IPS DF 6.9 (cell line): ENCODE data around the gene TRIM34.

Experiments
- DNase-seq: peaks from one replicate; pipeline ENCODE4 v3.0.0-alpha.2; 2013; ENCODE audit warnings: low read depth, low spot score
- H3K27ac ChIP-seq: one replicate; pipeline ENCODE4 v1.5.1; 2013; ENCODE audit warnings: low read length, control low read depth
- H3K27me3 ChIP-seq: 2 replicates; pipeline ENCODE4 v1.6.1; 2013; ENCODE audit warnings: mild to moderate bottlenecking, low read length; ENCODE audit not compliant: control insufficient read depth, insufficient read depth
- H3K36me3 ChIP-seq: 2 replicates; pipeline ENCODE4 v1.6.1; 2013; ENCODE audit warnings: low read length; ENCODE audit not compliant: control insufficient read depth, insufficient read depth
- H3K4me1 ChIP-seq: 2 replicates; pipeline ENCODE4 v1.6.1; 2013; ENCODE audit warnings: low read length; ENCODE audit not compliant: control insufficient read depth, insufficient read depth
- H3K4me3 ChIP-seq: 2 replicates; pipeline ENCODE4 v1.5.1; 2013; ENCODE audit warnings: mild to moderate bottlenecking, low read length
- H3K9me3 ChIP-seq: 2 replicates; pipeline ENCODE4 v1.6.1; 2013; ENCODE audit warnings: low read length, inconsistent platforms; ENCODE audit not compliant: control insufficient read depth, insufficient read depth
- WGBS: extraction: QIAGEN DNeasy Blood & Tissue Kit; methylation state at CpG from one replicate; pipeline ENCODE4 v1.1.7; 2013; ENCODE audit warnings: mixed read lengths, missing lambda C conversion rate; ENCODE audit not compliant: insufficient read length, insufficient coverage; 5-methylcytosine and 5-hydroxymethylcytosine counted together

TRIM34 gene

GRCh38 chr11:5620651-5621521 is 3.9 kb upstream of the TRIM34 start:
- WGBS = no CpG with 5 or more reads among the region's 3 CpGs
- no peak overlapping the region for H3K27ac ChIP-seq

GRCh38 chr11:5621580-5621979 is 3.2 kb upstream of the TRIM34 start:
- no peak overlapping the region for H3K4me3 ChIP-seq
- H3K27ac ChIP-seq = no peak overlapping the region
- no peaks in the 10 kb centered on the region for H3K27me3 ChIP-seq

More at GRCh38 chr11:5620651-5621521, 3.9 kb upstream of the TRIM34 start:
- Histone ChIP-seq H3K9me3 (no peaks in the 10 kb centered on the region), H3K27me3 (no peaks in the 10 kb centered on the region), H3K4me3 (no peak overlapping the region), H3K4me1 (peaks cover 3% of the 10 kb centered on the region; the same call in 1 of the 2 replicates), H3K36me3 (no peaks in the 10 kb centered on the region)
- DNase-seq = no peak

GRCh38 chr11:5622802-5623201 is 2.0 kb upstream of the TRIM34 start:
- Histone ChIP-seq H3K4me3 (no peak overlapping the region), H3K9me3 (no peaks in the 10 kb centered on the region), H3K36me3 (no peaks in the 10 kb centered on the region), H3K4me1 (peaks cover 3% of the 10 kb centered on the region; the same call in 1 of the 2 replicates), H3K27me3 (no peaks in the 10 kb centered on the region), H3K27ac (no peak overlapping the region)
- no peak for DNase-seq
- WGBS = no CpG with 5 or more reads among the region's 3 CpGs

More at GRCh38 chr11:5621580-5621979, 3.2 kb upstream of the TRIM34 start:
- peaks cover 3% of the 10 kb centered on the region; the same call in 1 of the 2 replicates for H3K4me1 ChIP-seq
- no peaks in the 10 kb centered on the region for H3K9me3 ChIP-seq
- no peaks in the 10 kb centered on the region for H3K36me3 ChIP-seq
- no peak for DNase-seq

- H3K4me3 ChIP-seq = no peak overlapping the region
- no CpG with 5 or more reads among the region's 4 CpGs for WGBS
These were observed 480 bp downstream of the TRIM34 start for GRCh38 chr11:5625281-5625680.

GRCh38 chr11:5626196-5626595 is 1.4 kb downstream of the TRIM34 start:
- WGBS = 100% methylated on average over 1 of the region's 5 CpGs
- Histone ChIP-seq H3K36me3 (no peaks in the 10 kb centered on the region), H3K27ac (no peak overlapping the region), H3K4me1 (peaks cover 3% of the 10 kb centered on the region; the same call in 1 of the 2 replicates), H3K9me3 (no peaks in the 10 kb centered on the region), H3K4me3 (no peak overlapping the region), H3K27me3 (no peaks in the 10 kb centered on the region)
- DNase-seq = no peak

More at GRCh38 chr11:5625281-5625680, 480 bp downstream of the TRIM34 start:
- Histone ChIP-seq H3K4me1 (peaks cover 3% of the 10 kb centered on the region; the same call in 1 of the 2 replicates), H3K9me3 (no peaks in the 10 kb centered on the region), H3K27ac (no peak overlapping the region), H3K36me3 (no peaks in the 10 kb centered on the region), H3K27me3 (no peaks in the 10 kb centered on the region)
- no peak for DNase-seq

GRCh38 chr11:5631417-5631816 is 6.6 kb downstream of the TRIM34 start:
- H3K27ac ChIP-seq = no peak overlapping the region
- no peaks in the 10 kb centered on the region for H3K9me3 ChIP-seq
- H3K4me1 ChIP-seq = no peaks in the 10 kb centered on the region
- H3K4me3 ChIP-seq = no peak overlapping the region
- no peaks in the 10 kb centered on the region for H3K36me3 ChIP-seq
- WGBS = no CpG with 5 or more reads among the region's 2 CpGs
- no peak for DNase-seq
- H3K27me3 ChIP-seq = no peaks in the 10 kb centered on the region

GRCh38 chr11:5631969-5632635 is 7.3 kb downstream of the TRIM34 start:
- Histone ChIP-seq H3K27me3 (no peaks in the 10 kb centered on the region), H3K4me3 (no peak overlapping the region), H3K9me3 (no peaks in the 10 kb centered on the region), H3K27ac (no peak overlapping the region), H3K4me1 (no peaks in the 10 kb centered on the region), H3K36me3 (no peaks in the 10 kb centered on the region)
- WGBS = no CpG with 5 or more reads among the region's 5 CpGs
- no peak for DNase-seq

- no CpG with 5 or more reads among the region's 1 CpG for WGBS
These were observed 15.2 kb downstream of the TRIM34 start for GRCh38 chr11:5639953-5640352.

GRCh38 chr11:5643585-5643984 is 18.8 kb downstream of the TRIM34 start:
- no peak for DNase-seq
- Histone ChIP-seq H3K9me3 (no peaks in the 10 kb centered on the region), H3K36me3 (no peaks in the 10 kb centered on the region), H3K27me3 (no peaks in the 10 kb centered on the region), H3K4me1 (no peaks in the 10 kb centered on the region), H3K27ac (no peak overlapping the region), H3K4me3 (no peak overlapping the region)

More at GRCh38 chr11:5639953-5640352, 15.2 kb downstream of the TRIM34 start:
- no peak for DNase-seq
- no peak overlapping the region for H3K27ac ChIP-seq
- H3K4me1 ChIP-seq = no peaks in the 10 kb centered on the region
- no peaks in the 10 kb centered on the region for H3K27me3 ChIP-seq
- no peak overlapping the region for H3K4me3 ChIP-seq
- no peaks in the 10 kb centered on the region for H3K9me3 ChIP-seq
- H3K36me3 ChIP-seq = no peaks in the 10 kb centered on the region

- no peak overlapping the region for H3K4me3 ChIP-seq
- DNase-seq = no peak
- H3K9me3 ChIP-seq = no peaks in the 10 kb centered on the region
- no peaks in the 10 kb centered on the region for H3K27me3 ChIP-seq
- WGBS = no CpG with 5 or more reads among the region's 3 CpGs
- no peaks in the 10 kb centered on the region for H3K4me1 ChIP-seq
- H3K27ac ChIP-seq = no peak overlapping the region
- H3K36me3 ChIP-seq = no peaks in the 10 kb centered on the region
These were observed 21.3 kb downstream of the TRIM34 start for GRCh38 chr11:5646139-5646538.
